CD4-positive, alpha-beta T cell treated with Interleukin-1 beta for 1 hour (primary cell): ENCODE measurements around the gene MEAF6.
A peak's percentile ranks its signal among the peaks of the same experiment; 100 is the strongest.

Source experiments
- DNase-seq, 2 donors: peaks; one replicate each; pipeline ENCODE4 v3.0.0-alpha.2; 2020 to 2022

The MEAF6 gene

DNA sequence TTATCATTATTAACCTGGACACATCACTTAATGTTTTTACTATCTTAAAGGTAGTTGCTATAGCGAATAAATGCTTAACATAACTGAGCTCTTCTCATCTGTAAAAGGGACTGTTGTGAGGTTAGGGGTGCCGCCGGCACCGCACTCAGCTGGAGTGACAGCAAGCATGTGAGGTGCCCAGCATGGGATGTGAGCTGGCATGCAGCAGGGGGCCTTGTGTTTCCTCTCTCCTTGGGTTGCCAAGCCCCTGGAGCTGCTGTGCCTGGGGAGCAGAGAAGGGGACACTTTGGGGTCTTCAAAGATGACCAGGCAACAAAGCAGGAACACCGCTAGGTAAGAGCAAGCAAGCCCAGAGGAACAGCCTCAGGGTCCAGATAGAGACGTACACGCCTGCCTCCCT, 42.3 kb downstream of the MEAF6 start:
- DNase-seq: no peak

DNA sequence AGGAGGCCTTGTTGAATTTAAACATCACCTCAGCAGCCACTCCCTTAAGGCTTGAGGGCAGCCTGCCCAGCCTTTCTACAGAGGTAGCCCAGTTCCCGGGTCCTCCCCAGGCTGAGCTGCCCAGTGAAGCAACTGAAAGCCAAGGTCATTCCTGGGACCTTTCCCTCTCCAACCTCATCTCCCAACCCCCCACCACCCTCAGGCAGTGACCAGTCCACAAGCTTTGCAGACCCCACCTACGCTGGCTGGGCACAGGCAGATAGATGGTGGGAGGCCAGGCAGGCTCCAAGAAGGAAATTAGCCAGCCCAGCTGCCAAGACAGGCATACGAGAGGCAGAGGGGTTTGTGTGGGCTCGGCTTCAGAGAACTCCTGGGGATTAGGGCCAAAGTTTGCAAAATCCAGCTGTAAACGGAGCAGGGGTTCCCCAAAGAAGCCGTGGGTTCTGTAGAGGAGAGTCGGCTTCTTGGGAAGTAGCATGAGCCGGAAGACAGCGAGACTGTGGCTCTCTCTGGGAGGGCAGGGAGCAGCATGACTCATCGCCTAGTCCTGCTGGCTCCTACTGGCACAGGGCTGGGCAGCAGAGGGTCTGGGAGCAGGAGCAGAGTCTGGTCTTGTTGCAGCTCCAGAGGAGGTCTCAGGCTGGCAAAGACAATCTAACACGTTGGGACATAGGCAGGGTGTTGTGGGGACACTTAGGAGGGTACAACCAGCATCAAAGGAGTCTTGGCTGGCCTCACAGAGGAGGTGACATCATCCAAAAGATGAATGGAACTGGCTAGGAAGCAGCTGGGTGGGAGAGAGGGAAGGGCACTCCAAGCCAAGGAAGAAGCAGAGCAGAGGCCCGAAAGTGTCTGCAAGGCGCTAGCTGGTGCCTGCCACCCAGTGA, 43.0 kb downstream of the MEAF6 start:
- peak in 1 of 2 donors; percentile 34 for DNase-seq

- DNase-seq: no peak
Observed at GRCh38 chr1:37469386-37469785, 45.2 kb downstream of the MEAF6 start.

GRCh38 chr1:37468037-37468436, 46.5 kb downstream of the MEAF6 start:
- DNase-seq: no peak

GRCh38 chr1:37465593-37466517, 48.7 kb downstream of the MEAF6 start:
- no peak for DNase-seq

GRCh38 chr1:37464443-37464842, 50.1 kb downstream of the MEAF6 start:
- DNase-seq: no peak

- no peak for DNase-seq
Observed at GRCh38 chr1:37461698-37462436, 52.7 kb downstream of the MEAF6 start.

GRCh38 chr1:37458551-37458950, 56.0 kb downstream of the MEAF6 start:
- DNase-seq: peak in 1 of 2 donors; percentile 29

DNA sequence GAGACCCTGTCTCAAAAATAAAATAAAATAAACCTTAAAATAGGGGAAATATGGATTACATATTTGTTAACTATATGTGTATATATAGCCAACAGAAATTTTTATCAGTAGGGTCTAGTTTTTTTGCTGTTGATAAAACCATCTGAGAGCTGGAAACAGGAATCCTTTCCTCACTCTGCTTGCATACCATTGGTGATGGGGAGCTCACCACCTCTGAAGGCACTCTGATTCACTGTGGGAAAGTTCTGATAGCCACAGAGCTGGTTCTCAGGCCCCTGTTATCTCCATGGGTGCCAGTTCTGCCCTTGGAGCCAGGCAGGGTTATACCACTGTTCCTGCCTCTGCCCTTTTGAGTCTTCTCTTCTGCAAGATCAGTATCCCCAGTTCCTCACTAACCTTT, 58.0 kb downstream of the MEAF6 start:
- no peak for DNase-seq

GRCh38 chr1:37455516-37455915, 59.0 kb downstream of the MEAF6 start:
- DNase-seq: no peak

GRCh38 chr1:37453647-37454046, 60.9 kb downstream of the MEAF6 start:
- DNase-seq: no peak

- no peak for DNase-seq
Observed at GRCh38 chr1:37452416-37452815, 62.1 kb downstream of the MEAF6 start.

DNA sequence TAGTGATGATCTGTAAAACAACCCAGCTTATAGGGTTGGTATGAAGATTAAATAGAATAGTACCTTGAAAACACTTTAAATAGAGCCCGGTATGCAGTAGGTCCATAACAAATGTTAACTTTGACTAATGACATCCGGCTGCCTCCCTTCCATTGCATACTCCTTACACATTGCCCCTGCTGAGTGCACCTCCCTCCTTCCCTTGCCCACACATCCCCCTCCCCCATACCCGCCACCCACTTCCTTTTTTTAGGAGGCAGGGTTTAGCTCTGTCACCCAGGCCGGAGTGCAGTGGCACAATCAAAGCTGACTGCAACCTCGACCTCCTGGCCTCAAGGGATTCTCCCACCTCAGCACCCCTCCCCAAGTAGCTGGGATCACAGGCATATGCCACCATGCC, 64.6 kb downstream of the MEAF6 start:
- DNase-seq: peak; percentile 21 to 47

GRCh38 chr1:37448691-37449417, 65.7 kb downstream of the MEAF6 start:
- no peak for DNase-seq

- DNase-seq: no peak
Observed at GRCh38 chr1:37448185-37448584, 66.4 kb downstream of the MEAF6 start.

GRCh38 chr1:37446874-37447273, 67.7 kb downstream of the MEAF6 start:
- DNase-seq: no peak

DNA sequence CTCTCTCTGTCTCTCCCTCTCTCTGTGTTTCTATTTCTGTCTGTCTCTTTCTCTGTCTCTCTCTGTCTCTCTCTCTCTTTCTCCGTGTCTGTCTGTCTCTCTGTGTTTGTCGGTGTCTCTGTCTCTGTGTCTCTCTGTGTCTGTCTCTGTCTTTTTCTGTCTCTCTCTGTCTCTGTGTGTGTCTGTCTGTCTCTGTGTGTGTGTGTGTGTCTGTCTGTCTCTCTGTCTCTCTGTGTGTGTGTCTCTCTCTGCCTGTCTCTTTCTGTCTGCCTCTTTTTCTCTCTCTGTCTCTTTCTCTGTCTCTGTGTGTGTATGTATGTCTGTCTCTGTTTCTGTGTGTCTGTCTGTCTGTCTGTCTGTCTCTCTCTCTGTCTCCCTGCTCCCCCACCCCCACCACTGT, 71.9 kb downstream of the MEAF6 start:
- DNase-seq: no peak
